Measurements from ENCODE around the gene CFAP97D2.
"Not testable (repeated sequence)": the region's sequence is repeated elsewhere in the genome, so short reads cannot be mapped to it uniquely, and the experiment has no call there.

DNA sequence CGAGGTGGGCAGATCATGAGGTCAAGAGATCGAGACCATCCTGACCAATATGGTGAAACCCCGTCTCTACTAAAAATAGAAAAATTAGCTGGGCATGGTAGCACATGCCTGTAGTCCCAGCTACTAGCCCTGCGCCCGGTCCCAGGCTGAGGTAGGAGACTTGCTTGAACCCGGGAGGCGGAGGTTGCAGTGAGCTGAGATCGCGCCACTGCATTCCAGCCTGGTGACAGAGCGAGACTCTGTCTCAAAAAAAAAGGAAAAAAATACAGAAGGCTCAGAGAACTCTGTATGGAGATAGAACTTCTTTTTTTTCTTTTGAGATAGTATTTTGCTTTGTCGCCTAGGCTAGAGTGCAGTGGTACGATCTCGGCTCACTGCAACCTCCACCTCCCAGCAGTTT is 85.3 kb downstream of the CFAP97D2 start:
- TF ChIP-seq, protein P1, sequence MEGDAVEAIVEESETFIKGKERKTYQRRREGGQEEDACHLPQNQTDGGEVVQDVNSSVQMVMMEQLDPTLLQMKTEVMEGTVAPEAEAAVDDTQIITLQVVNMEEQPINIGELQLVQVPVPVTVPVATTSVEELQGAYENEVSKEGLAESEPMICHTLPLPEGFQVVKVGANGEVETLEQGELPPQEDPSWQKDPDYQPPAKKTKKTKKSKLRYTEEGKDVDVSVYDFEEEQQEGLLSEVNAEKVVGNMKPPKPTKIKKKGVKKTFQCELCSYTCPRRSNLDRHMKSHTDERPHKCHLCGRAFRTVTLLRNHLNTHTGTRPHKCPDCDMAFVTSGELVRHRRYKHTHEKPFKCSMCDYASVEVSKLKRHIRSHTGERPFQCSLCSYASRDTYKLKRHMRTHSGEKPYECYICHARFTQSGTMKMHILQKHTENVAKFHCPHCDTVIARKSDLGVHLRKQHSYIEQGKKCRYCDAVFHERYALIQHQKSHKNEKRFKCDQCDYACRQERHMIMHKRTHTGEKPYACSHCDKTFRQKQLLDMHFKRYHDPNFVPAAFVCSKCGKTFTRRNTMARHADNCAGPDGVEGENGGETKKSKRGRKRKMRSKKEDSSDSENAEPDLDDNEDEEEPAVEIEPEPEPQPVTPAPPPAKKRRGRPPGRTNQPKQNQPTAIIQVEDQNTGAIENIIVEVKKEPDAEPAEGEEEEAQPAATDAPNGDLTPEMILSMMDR (IDR thresholded peaks at IDR 0.05; ENCODE audit: poor library complexity, severe bottlenecking), result not testable (repeated sequence)
- not testable (repeated sequence) for TF ChIP-seq POLR2AphosphoS5 (IDR thresholded peaks at IDR 0.05); RAD21 (conservative IDR thresholded peaks at IDR 0.05); TAF1 (IDR thresholded peaks at IDR 0.05; ENCODE audit: low read depth)

All from neural cell (in vitro differentiated cells).